Motor neuron (in vitro differentiated cells): Measurements from ENCODE around the gene CEACAM18. TPM values are rescaled to one million over a fixed set of nuclear protein-coding genes. Genes with fewer than 3 reads are reported as not detected.

Experiments
- ATAC-seq, 8 experiments: fragments of 200-7000 bp; cut with Tn5 transposase; replicated peaks in 6 of 8; 2 replicates each; pipeline ENCODE4 v1.8.0; 2021; ENCODE audit warnings: mild to moderate bottlenecking in 8 of 8, moderate library complexity in 8 of 8
- H3K27ac ChIP-seq, 2 donors: fragments of 250-450 bp; sonication (Bioruptor Pico); 2 replicates each; pipeline ENCODE4 v1.9.0; 2021; ENCODE audit warnings: antibody characterized with exemption in 2 of 2, mild to moderate bottlenecking in 2 of 2, moderate library complexity in 1 of 2
- H3K4me1 ChIP-seq, 2 donors: fragments of 250-450 bp; sonication (Bioruptor Pico); replicated peaks in 1 of 2; 2 replicates each; pipeline ENCODE4 v1.6.1; 2021; ENCODE audit warnings: antibody characterized with exemption in 2 of 2, mild to moderate bottlenecking in 2 of 2, moderate library complexity in 1 of 2
- H3K4me3 ChIP-seq, 5 donors: fragments of 250-450 bp; sonication (Bioruptor Pico); 2 replicates each; pipeline ENCODE4 v1.9.0; 2021; ENCODE audit warnings: antibody characterized with exemption in 5 of 5, mild to moderate bottlenecking in 5 of 5, moderate library complexity in 4 of 5
- WGBS, 10 experiments: fragments of 450-650 bp; shearing (Covaris generic); methylation state at CpG; one replicate each; pipeline ENCODE4 v1.0.0; 2022; 5-methylcytosine and 5-hydroxymethylcytosine counted together
- in situ Hi-C, 9 experiments: fragments of 400-800 bp; cut with MboI; loops; one replicate each; pipeline ENCODE4 v1.15.0; 2021; ENCODE audit warnings: low sequenced_read_pairs in 9 of 9, low pct_unique_long_range_greater_than_20kb in 2 of 9; ENCODE audit not compliant: unreplicated experiment in 9 of 9
- total RNA-seq, 8 experiments: library from RNA; unstranded; fragments of 300-600 nt; gene quantifications; 2 replicates each; pipeline versions ENCODE4 v1.2.3 to v1.2.4, GENCODE V29; 2022

Gene CEACAM18
- total RNA-seq, 8 experiments from 2014 or later = not detected

DNA sequence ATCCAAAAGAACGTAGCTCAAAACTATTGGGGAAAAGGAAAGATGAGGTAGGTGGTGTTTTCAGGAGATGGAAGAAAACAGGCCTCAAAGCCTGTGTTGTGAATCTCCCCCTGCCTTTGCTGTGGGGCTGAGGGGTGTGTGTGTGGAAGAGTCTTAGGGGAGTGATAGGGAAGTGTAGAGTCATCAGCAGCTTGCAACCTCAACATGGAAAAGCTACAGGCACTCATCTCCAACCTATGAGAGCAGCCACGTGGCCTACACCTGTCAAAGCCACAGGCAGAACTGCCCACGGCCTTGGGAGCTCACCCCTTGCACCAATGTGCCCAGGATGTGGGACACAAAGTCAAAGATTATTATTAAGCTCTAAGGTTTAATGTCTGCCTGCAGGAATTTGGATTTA, 27.6 kb downstream of the CEACAM18 start:
- no peaks in the 10 kb centered on the region for H3K4me1 ChIP-seq
- H3K27ac ChIP-seq = no peak overlapping the region
- in situ Hi-C loops = no loop called here
- no peak overlapping the region for H3K4me3 ChIP-seq
- WGBS, 10 experiments = 0 to 29% (median 0%) methylated on average over 1 to 2 of the region's 3 CpGs; no CpG with 5 or more reads in 3 of the 10 experiments
- ATAC-seq = no peak

GRCh38 chr19:51507192-51507591, 28.9 kb downstream of the CEACAM18 start:
- Histone ChIP-seq H3K4me3 (no peak overlapping the region), H3K4me1 (no peaks in the 10 kb centered on the region), H3K27ac (no peak overlapping the region)
- WGBS, 10 experiments = 0 to 30% (median 19%) methylated on average over 1 to 3 of the region's 3 CpGs; no CpG with 5 or more reads in 1 of the 10 experiments
- no peak for ATAC-seq
- in situ Hi-C loops = no loop called here

DNA sequence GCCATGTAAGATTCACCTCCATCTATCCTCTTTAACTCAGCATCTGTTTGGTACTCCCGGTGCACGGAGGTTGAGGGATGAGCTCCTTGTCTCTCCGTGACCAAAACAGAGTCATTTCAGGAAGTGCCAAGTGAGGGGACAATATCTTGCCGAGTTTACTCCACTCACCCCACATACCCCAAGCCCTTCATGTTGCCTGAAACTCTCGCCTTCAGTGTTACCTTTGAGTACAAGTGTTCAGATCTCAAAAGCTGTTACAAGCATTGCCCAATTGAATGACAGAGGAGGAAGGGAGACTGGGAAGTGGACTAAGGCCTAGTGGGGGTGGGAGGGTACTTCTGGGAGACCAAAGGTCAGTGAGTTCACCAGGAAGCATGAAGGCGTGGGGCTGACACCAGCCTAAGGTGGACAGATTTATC, 29.3 kb downstream of the CEACAM18 start:
- Histone ChIP-seq H3K4me1 (no peaks in the 10 kb centered on the region), H3K27ac (no peak overlapping the region), H3K4me3 (no peak overlapping the region)
- no peak for ATAC-seq
- in situ Hi-C loops = no loop called here
- 0 to 100% (median 38%) methylated on average over 1 to 5 of the region's 6 CpGs; no CpG with 5 or more reads in 1 of the 10 experiments for WGBS, 10 experiments

DNA sequence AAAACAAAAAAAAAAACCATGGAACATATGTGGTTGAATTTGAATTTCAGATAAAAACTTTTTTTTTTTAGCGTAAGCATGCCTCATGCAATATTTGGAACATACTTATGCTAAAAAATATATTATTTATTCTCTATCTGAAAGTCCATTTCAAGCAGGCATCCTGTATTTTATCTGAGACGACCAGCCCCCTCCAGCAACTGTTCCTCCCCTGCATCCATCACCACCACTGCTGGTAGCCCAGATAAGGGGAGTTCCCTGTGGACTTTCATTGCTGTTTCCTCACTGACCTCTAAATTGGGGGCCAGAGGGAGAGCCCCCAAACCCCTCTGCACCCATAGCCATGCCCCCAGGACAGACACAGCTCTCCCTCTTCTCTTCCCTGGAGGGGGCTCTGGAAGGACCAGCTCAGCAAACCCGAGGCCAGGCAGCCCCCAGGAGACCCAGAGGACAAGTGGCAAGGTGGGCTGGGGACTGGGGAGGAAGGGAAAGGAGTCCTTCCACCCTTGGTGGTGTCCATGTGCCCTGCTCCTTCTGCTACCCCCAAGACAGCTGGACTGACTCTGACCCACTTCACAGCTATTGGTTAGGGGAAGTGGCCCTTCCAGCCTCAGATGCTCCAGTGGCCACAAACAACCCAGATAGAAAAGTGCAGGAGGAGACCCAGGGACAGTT, 29.9 kb downstream of the CEACAM18 start:
- ATAC-seq = no peak
- H3K27ac ChIP-seq = no peak overlapping the region
- in situ Hi-C loops = no loop called here
- H3K4me3 ChIP-seq = no peak overlapping the region
- no peaks in the 10 kb centered on the region for H3K4me1 ChIP-seq
- 0 to 80% (median 44%) methylated on average over 1 to 2 of the region's 3 CpGs; no CpG with 5 or more reads in 4 of the 10 experiments for WGBS, 10 experiments

DNA sequence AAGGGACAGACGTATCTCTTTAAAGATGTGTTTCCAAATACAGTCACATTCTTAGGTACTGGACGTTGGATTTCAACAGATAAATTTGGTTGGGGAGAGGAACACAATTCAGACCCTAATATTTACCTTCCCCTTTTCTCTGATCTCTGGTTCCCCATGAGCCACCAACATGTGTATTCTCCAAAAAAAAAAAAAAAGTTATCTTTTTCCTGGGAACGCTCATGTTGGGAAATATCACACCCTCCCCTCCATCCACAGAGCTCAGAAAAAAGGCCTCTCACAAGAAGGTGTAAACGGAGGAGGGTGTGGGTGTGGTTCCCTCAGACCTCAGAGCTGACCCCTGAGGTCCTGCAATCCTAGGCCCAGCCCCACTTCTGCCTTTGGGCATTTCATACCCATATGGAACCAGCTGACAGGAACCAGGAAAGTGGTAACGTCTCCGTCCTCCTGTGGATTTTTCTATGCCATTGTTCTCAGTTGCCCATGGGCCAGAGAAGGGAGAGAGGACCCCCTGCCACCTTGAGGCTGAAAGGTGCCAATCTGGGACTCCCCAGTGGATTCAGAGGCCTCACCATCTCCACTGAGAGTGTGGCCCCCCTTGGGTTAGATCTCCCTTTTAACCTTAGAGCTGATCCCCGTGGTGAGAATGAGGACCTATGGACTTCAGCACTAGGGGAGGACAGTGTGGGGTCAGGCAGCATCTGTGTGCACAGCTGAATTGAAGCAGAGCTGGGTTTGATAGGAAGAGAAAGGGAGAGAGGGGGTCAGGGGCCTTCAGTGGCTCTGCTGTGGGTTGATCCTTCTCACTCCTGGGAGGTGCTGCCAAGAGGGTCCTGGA, 31.7 kb downstream of the CEACAM18 start:
- Histone ChIP-seq H3K27ac (no peak overlapping the region), H3K4me3 (no peak overlapping the region), H3K4me1 (no peaks in the 10 kb centered on the region)
- WGBS, 10 experiments = 0 to 61% (median 14%) methylated on average over 1 to 4 of the region's 7 CpGs; no CpG with 5 or more reads in 3 of the 10 experiments
- no peak for ATAC-seq
- in situ Hi-C loops = no loop called here

- WGBS, 10 experiments = 0 to 100% (median 6%) methylated on average over 1 to 4 of the region's 6 CpGs; no CpG with 5 or more reads in 1 of the 10 experiments
- H3K27ac ChIP-seq = no peak overlapping the region
- H3K4me3 ChIP-seq = no peak overlapping the region
- in situ Hi-C loops = no loop called here
- no peaks in the 10 kb centered on the region for H3K4me1 ChIP-seq
- peak in 3 of 8 experiments; percentile 33 to 64 (median 62) for ATAC-seq
Measured at GRCh38 chr19:51511353-51511752, 33.0 kb downstream of the CEACAM18 start.

- 0 to 60% (median 6%) methylated on average over 1 to 2 of the region's 2 CpGs for WGBS, 10 experiments
- H3K27ac ChIP-seq = no peak overlapping the region
- no peak overlapping the region for H3K4me3 ChIP-seq
- H3K4me1 ChIP-seq = no peaks in the 10 kb centered on the region
- ATAC-seq = no peak
- in situ Hi-C loops = no loop called here
Measured at GRCh38 chr19:51513968-51514367, 35.6 kb downstream of the CEACAM18 start.

GRCh38 chr19:51514866-51515481, 36.6 kb downstream of the CEACAM18 start:
- H3K4me1 ChIP-seq = no peaks in the 10 kb centered on the region
- in situ Hi-C loops = no loop called here
- ATAC-seq = peak in 4 of 8 experiments; percentile 22 to 91 (median 82)
- no peak overlapping the region for H3K4me3 ChIP-seq
- no peak overlapping the region for H3K27ac ChIP-seq
- WGBS, 10 experiments = 0 to 23% (median 15%) methylated on average over 1 to 3 of the region's 3 CpGs

DNA sequence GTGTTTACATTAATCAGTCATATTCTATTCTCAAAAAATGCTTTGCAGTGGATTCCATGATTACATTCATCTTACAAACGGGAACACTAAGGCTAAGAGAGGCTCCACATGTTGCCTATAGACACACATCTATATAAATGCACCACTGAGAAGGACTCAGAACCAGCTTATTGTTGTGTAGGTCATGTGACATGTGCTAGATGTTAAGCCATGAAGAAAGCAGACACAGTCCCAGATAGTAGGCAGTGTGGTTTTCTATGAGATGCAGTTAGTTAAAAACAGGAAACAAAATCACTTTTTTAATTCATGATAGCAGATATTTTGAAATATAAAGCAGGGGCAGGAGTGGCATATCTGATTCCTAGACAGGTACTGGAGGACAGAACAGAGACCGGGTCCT, 42.4 kb downstream of the CEACAM18 start:
- no peak for ATAC-seq
- 18 to 80% (median 46%) methylated on average over 1 to 2 of the region's 2 CpGs; no CpG with 5 or more reads in 3 of the 10 experiments for WGBS, 10 experiments
- in situ Hi-C loops = no loop called here

DNA sequence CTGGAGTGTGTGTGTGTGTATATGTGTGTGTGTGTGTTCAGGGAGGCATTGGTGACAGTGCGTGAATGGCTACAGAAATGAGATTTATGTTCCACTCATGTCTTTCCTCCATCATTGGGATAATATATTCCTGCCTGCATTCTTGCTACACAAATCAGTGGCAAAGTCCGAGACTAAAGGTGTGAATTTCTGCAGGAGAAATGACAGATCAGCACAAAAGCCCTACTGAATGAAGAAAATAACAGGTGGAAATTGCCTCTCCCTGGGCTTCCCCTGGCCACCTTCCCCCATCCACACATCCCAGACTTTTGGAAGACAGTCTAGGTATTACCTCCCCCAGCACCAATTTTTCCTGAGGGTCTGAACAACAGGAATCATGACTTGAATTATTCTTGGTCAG, 43.0 kb downstream of the CEACAM18 start:
- in situ Hi-C loops = no loop called here
- no peaks in the 10 kb centered on the region for H3K4me1 ChIP-seq
- WGBS, 10 experiments = 45 to 67% (median 60%) methylated on average over 1 to 2 of the region's 2 CpGs; no CpG with 5 or more reads in 7 of the 10 experiments
- no peak overlapping the region for H3K4me3 ChIP-seq
- no peak overlapping the region for H3K27ac ChIP-seq
- ATAC-seq = no peak

More for the DNA sequence above, 42.4 kb downstream of the CEACAM18 start:
- no peaks in the 10 kb centered on the region for H3K4me1 ChIP-seq
- H3K27ac ChIP-seq = no peak overlapping the region
- no peak overlapping the region for H3K4me3 ChIP-seq

DNA sequence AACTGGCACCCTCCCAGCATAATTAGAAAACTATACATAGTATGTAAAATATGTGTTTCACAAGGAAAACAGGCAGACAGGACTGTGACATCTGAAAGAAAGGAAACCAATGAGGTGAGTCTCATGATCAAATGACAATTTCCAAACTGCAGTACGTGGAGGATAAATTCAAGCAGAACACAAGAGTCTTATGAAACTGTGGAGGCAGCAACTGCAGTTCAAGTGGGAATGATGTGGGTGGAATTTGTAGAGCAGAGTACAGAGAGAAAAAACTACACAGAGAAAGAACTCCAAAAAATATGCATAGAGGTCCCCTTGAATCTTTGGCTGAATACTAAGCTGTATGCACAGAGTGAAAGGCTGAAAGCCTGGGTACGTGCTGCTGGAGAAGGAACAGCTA, 43.4 kb downstream of the CEACAM18 start:
- H3K4me1 ChIP-seq = no peaks in the 10 kb centered on the region
- in situ Hi-C loops = no loop called here
- ATAC-seq = no peak
- 0 to 42% (median 14%) methylated on average over 1 to 2 of the region's 2 CpGs; no CpG with 5 or more reads in 1 of the 10 experiments for WGBS, 10 experiments
- no peak overlapping the region for H3K4me3 ChIP-seq
- no peak overlapping the region for H3K27ac ChIP-seq

DNA sequence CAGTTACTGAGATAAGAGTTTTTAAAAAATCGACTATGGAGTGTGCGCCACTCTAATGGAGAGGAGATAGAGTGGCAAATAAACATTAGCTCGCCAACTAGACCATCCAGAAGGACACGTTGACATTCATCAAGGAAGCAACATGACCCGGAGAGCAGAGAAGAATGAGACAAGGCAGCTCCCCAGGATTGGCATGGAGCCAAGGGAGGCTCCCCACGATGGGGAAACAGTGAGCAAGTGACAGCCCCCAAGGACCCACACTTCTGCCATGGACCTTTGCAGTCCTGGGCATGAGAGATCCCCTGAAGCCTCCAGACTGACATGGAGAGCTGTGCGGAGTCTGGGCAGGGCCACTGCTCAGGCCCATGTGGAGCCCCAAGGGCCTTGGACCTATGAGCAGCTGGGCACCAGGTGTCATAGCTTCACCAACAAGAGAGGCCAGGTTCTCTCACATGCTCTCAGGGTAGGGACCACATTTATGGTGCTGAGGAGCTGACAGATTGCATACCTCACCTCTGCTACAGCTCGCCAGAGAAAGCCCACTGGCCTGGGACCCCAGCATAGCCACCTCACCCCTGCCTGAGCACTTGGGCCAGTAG, 46.4 kb downstream of the CEACAM18 start:
- WGBS, 10 experiments = 13 to 100% (median 41%) methylated on average over 1 to 6 of the region's 8 CpGs; no CpG with 5 or more reads in 1 of the 10 experiments
- in situ Hi-C loops = no loop called here
- Histone ChIP-seq H3K4me3 (no peak overlapping the region), H3K27ac (no peak overlapping the region), H3K4me1 (no peaks in the 10 kb centered on the region)
- no peak for ATAC-seq

- H3K4me3 ChIP-seq = no peak overlapping the region
- ATAC-seq = peak in 3 of 8 experiments; percentile 15 to 31 (median 26)
- H3K27ac ChIP-seq = no peak overlapping the region
- in situ Hi-C loops = no loop called here
- WGBS, 10 experiments = 33 to 71% (median 40%) methylated on average over 1 of the region's 4 CpGs; no CpG with 5 or more reads in 7 of the 10 experiments
- H3K4me1 ChIP-seq = no peaks in the 10 kb centered on the region
Measured at GRCh38 chr19:51525651-51526050, 47.3 kb downstream of the CEACAM18 start.
